Endothelial cell of umbilical vein (primary cell): ENCODE data around the gene MT3. TPM values are rescaled to one million over a fixed set of nuclear protein-coding genes. Genes with fewer than 3 reads are reported as not detected.

Source experiments
- BruUV-seq: library from RNA; stranded (reverse); fragments of 400-500 nt; replicated peaks from 2 replicates; lab custom pipeline; 2021; lab: Mats Ljungman, UMichigan
- CTCF ChIA-PET: fragments of 300-600, 350-600 bp; sonication (Branson Sonifier 250); formaldehyde crosslinking; loops from one replicate; lab custom pipeline; 2021; ENCODE audit warnings: antibody characterized with exemption, inconsistent platforms; lab: Charles Lee
- POLR2A ChIA-PET: fragments of 300-600, 350-600 bp; sonication (Branson Sonifier 250); formaldehyde crosslinking; loops from one replicate; lab custom pipeline; 2021; ENCODE audit warnings: antibody characterized with exemption, inconsistent platforms; lab: Charles Lee
- DNase-seq: peaks from one replicate; pipeline ENCODE4 v3.0.0-alpha.2; 2011; ENCODE audit warnings: low read depth, low spot score
- FAIRE-seq: peaks from 2 replicates; lab custom pipeline; 2011; peaks lifted over from hg19 to GRCh38; lab: Jason Lieb, UNC
- H2AFZ ChIP-seq: 2 replicates; pipeline ENCODE4 v1.6.0; 2012; ENCODE audit warnings: low read depth, low read length, control low read depth, inconsistent platforms
- H3K27ac ChIP-seq: 2 replicates; pipeline ENCODE4 v1.5.1; 2011; ENCODE audit warnings: low read depth, mild to moderate bottlenecking, control low read depth, low read length, moderate library complexity; ENCODE audit not compliant: insufficient read depth
- H3K27me3 ChIP-seq, 2 experiments: 2 replicates each; pipeline versions ENCODE4 v1.6.0 to v1.6.1; 2011; ENCODE audit warnings: low read length in 2 of 2, mixed read lengths in 1 of 2; ENCODE audit not compliant: control insufficient read depth in 2 of 2, insufficient read depth in 2 of 2
- H3K36me3 ChIP-seq, 2 experiments: 2 replicates in 1 of 2; 3 replicates in 1 of 2; pipeline ENCODE4 v1.5.1; 2011; ENCODE audit warnings: low read length in 2 of 2, mild to moderate bottlenecking in 1 of 2, moderate library complexity in 1 of 2; ENCODE audit not compliant: control insufficient read depth in 2 of 2, insufficient read depth in 2 of 2; ENCODE audit errors: extremely low read depth in 1 of 2
- H3K4me1 ChIP-seq: 3 replicates; pipeline ENCODE4 v1.5.1; 2011; ENCODE audit warnings: mild to moderate bottlenecking, low read length; ENCODE audit not compliant: control insufficient read depth, insufficient read depth; ENCODE audit errors: extremely low read depth
- H3K4me2 ChIP-seq: 2 replicates; pipeline ENCODE4 v1.6.1; 2011; ENCODE audit warnings: low read length, control low read depth, mixed read lengths; ENCODE audit not compliant: insufficient read depth
- H3K4me3 ChIP-seq, 3 experiments: fragments of 200-600 bp in 1 of 3; sonication (generic), shearing (Covaris generic) in 1 of 3; replicated peaks in 1 of 3; 2 replicates each; pipeline ENCODE4 v1.5.1; 2011 to 2016; ENCODE audit warnings: control low read depth in 3 of 3, low read length in 3 of 3, mild to moderate bottlenecking in 2 of 3, inconsistent platforms in 1 of 3, low read depth in 1 of 3, moderate library complexity in 1 of 3; ENCODE audit not compliant: insufficient read depth in 1 of 3
- H3K79me2 ChIP-seq: 2 replicates; pipeline ENCODE4 v1.6.0; 2012; ENCODE audit warnings: low read length, inconsistent platforms; ENCODE audit not compliant: control insufficient read depth, insufficient read depth
- H3K9ac ChIP-seq: replicated peaks from 2 replicates; pipeline ENCODE3; 2011; ENCODE audit warnings: low read length, control low read depth; ENCODE audit not compliant: insufficient read depth; ENCODE audit errors: extremely low read depth
- H3K9me1 ChIP-seq: replicated peaks from 3 replicates; pipeline ENCODE4 v1.6.0; 2011; ENCODE audit warnings: mild to moderate bottlenecking, low read length; ENCODE audit not compliant: control insufficient read depth, insufficient read depth; ENCODE audit errors: extremely low read depth
- H3K9me3 ChIP-seq: replicated peaks from 2 replicates; pipeline ENCODE4 v1.5.1; 2012; ENCODE audit warnings: low read length, inconsistent platforms; ENCODE audit not compliant: control insufficient read depth, insufficient read depth
- H4K20me1 ChIP-seq: replicated peaks from 2 replicates; pipeline ENCODE3; 2011; ENCODE audit warnings: mild to moderate bottlenecking, low read length; ENCODE audit not compliant: control insufficient read depth, insufficient read depth; ENCODE audit errors: extremely low read depth
- CTCF ChIP-seq, 2 donors: IDR thresholded peaks; 1 replicate in 1 of 2; 2 replicates in 1 of 2; pipeline ENCODE4 v1.5.1; 2011; ENCODE audit warnings: low read length in 2 of 2, mild to moderate bottlenecking in 2 of 2, moderate library complexity in 2 of 2, control low read depth in 1 of 2, inconsistent platforms in 1 of 2, low read depth in 1 of 2; ENCODE audit not compliant: insufficient read depth in 1 of 2; ENCODE audit errors: extremely low read depth in 1 of 2
- EZH2 ChIP-seq: IDR thresholded peaks from 2 replicates; pipeline ENCODE4 v1.6.1; 2012; ENCODE audit warnings: borderline replicate concordance, low read depth, mild to moderate bottlenecking, moderate library complexity, low read length, inconsistent platforms; ENCODE audit not compliant: severe bottlenecking
- FOS ChIP-seq: IDR thresholded peaks from 2 replicates; pipeline ENCODE4 v1.6.1; 2011; ENCODE audit warnings: mild to moderate bottlenecking, low read length, moderate library complexity, borderline replicate concordance; ENCODE audit not compliant: insufficient read depth
- MYC ChIP-seq: IDR thresholded peaks from one replicate; pipeline ENCODE4 v1.6.1; 2011; ENCODE audit warnings: mild to moderate bottlenecking, low read depth, low read length
- dilution Hi-C: fragments of 300-500 bp; cut with MboI; formaldehyde crosslinking; loops from one replicate; pipeline ENCODE4 v1.15.0; 2019; ENCODE audit warnings: low sequenced_read_pairs; ENCODE audit not compliant: extremely low pct_ligation_motif_present
- intact Hi-C: fragments of 100-400 bp; cut with micrococcal nuclease; formaldehyde crosslinking; loops from one replicate; pipeline ENCODE4 v1.10.0; 2022
- polyA plus RNA-seq, 4 experiments: library from polyadenylated mRNA; depleted of rRNA in 3 of 4; stranded (reverse) in 3 of 4; unstranded in 1 of 4; fragments of >200 nt; gene quantifications; 2 replicates each; pipeline versions ENCODE4 v1.2.1 to v1.2.3, GENCODE V29; 2011 to 2012; ENCODE audit warnings: missing spikeins in 1 of 4
- total RNA-seq: library from RNA; stranded (reverse); gene quantifications from 2 replicates; pipeline ENCODE4 v1.2.3, GENCODE V29; 2021

MT3 gene
- total and polyA plus RNA-seq, 2 donors (not counting 3 experiments of a cell fraction or from before 2014, with no cell fraction given): not detected

- CTCF ChIA-PET: interaction anchor here (0.6 to 4.5 kb wide), 30 partner anchors 10 to 216 kb away, joined by 3 to 142 read pairs (median 4); partner anchors contain the start of genes MT1E, MT2A and MT4
- Histone ChIP-seq H2AFZ (no peak overlapping the region), H3K4me2 (no peak overlapping the region), H3K4me1 (no peaks in the 10 kb centered on the region), H4K20me1 (no peaks in the 10 kb centered on the region), H3K9me1 (no peaks in the 10 kb centered on the region), H3K27ac (no peak overlapping the region), H3K9ac (no peak overlapping the region), H3K9me3 (no peaks in the 10 kb centered on the region), H3K4me3 (no peak overlapping the region), H3K79me2 (no peaks in the 10 kb centered on the region), H3K27me3 (peaks cover 0 to 9% of the 10 kb centered on the region in 2 experiments), H3K36me3 (no peaks in the 10 kb centered on the region)
- DNase-seq (peak; percentile 64), FAIRE-seq (peak; percentile 91)
- dilution Hi-C loops (no loop called here), intact Hi-C loops (loop anchor here (1.0 to 2.0 kb wide), 6 partner anchors 24 to 293 kb away; no protein-coding TSS in a partner anchor)
- TF ChIP-seq CTCF (IDR thresholded peaks at IDR 0.05; ENCODE audit: extremely low read depth in 1 of 2, insufficient read depth in 1 of 2, low read depth in 1 of 2, low read length in 2 of 2) (peak; percentile 86 to 91), MYC (no peak)
- BruUV-seq: no TSS peak
- POLR2A ChIA-PET: no interaction called here
These were observed 12.6 kb upstream of the MT3 start for GRCh38 chr16:56576585-56577299.

- FAIRE-seq: no peak
- no peak overlapping the region for H3K4me2 ChIP-seq
- BruUV-seq: no TSS peak
These were observed 12.1 kb upstream of the MT3 start for GRCh38 chr16:56577300-56577625.

More at GRCh38 chr16:56577300-56577625, 12.1 kb upstream of the MT3 start:
- Histone ChIP-seq H3K36me3 (no peaks in the 10 kb centered on the region), H3K4me1 (no peaks in the 10 kb centered on the region), H3K4me3 (no peak overlapping the region), H3K27ac (no peak overlapping the region), H3K9ac (no peak overlapping the region), H3K27me3 (peaks cover 0 to 9% of the 10 kb centered on the region in 2 experiments), H3K79me2 (no peaks in the 10 kb centered on the region), H3K9me3 (no peaks in the 10 kb centered on the region), H4K20me1 (no peaks in the 10 kb centered on the region), H2AFZ (no peak overlapping the region), H3K9me1 (no peaks in the 10 kb centered on the region)
- TF ChIP-seq EZH2: no peak
- no peak for TF ChIP-seq MYC
- no peak for TF ChIP-seq FOS
- ChIA-PET CTCF (interaction anchor here (1.0 to 4.5 kb wide), 20 partner anchors 10 to 216 kb away, joined by 3 to 142 read pairs (median 8); partner anchors contain the start of genes MT2A and MT4), POLR2A (no interaction called here)
- intact Hi-C loops: loop anchor here (1.0 to 2.0 kb wide), 6 partner anchors 23 to 292 kb away; no protein-coding TSS in a partner anchor
- dilution Hi-C loops: no loop called here
- DNase-seq: no peak
